Measurements from ENCODE around the gene MRTO4. TPM values are rescaled to one million over a fixed set of nuclear protein-coding genes. Genes with fewer than 3 reads are reported as not detected.

The MRTO4 gene
- total and polyA plus RNA-seq, 2 of the 13 experiments (the other 11 are each of a cell fraction or from before 2014, with no cell fraction given) = 28.1 to 59.2 TPM

DNA sequence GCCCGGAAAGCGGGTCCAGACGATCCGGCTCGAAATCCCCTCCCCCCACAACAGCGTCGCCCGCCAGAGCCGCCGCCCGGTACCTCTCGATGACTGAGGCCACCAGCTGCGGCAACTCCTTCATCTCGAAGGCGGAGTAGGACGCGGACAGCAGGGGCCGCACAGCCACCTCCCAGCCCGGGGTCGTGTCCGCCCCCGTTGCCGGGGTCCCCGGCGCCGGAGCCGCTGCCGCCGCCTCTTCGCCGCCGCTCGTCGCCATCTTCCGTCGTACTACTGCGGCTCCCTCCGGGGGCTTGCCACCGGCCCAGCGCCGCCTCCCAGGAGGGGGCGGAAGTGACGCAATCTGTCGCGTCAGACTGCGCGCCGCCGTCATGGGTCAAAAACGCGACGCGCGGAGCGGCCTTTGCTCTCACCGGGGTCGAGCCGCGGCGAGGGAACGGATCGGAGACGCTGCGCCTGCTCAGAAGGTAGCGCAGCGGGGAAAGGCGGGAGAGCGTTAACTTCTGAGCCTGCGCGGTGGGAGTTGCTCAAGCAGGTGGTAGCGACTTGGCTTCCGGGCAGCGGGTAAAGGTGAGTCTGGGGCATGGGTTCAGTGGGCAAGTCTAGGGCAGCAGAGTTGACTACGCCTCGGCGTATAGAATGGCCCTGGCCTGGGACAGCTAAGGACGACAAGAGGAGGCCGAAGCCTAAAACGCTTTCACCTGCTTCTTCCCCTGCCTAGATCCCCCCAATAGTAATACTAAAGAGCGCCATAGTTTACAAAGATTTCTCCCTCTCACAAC is 41.4 kb upstream of the MRTO4 start, which contains the start of gene UBR4 (continued):
- TF ChIP-seq, protein P1, sequence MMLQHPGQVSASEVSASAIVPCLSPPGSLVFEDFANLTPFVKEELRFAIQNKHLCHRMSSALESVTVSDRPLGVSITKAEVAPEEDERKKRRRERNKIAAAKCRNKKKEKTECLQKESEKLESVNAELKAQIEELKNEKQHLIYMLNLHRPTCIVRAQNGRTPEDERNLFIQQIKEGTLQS (CRISPR knock-in tag; IDR thresholded peaks at IDR 0.05) = peak; percentile 83; the same call in 1 of the 2 replicates
- TF ChIP-seq, protein P2, sequence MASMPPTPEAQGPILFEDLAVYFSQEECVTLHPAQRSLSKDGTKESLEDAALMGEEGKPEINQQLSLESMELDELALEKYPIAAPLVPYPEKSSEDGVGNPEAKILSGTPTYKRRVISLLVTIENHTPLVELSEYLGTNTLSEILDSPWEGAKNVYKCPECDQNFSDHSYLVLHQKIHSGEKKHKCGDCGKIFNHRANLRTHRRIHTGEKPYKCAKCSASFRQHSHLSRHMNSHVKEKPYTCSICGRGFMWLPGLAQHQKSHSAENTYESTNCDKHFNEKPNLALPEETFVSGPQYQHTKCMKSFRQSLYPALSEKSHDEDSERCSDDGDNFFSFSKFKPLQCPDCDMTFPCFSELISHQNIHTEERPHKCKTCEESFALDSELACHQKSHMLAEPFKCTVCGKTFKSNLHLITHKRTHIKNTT (CRISPR knock-in tag; IDR thresholded peaks at IDR 0.05) = 0 out of 2 replicates have a peak, but pooled peaks have one; percentile 42
- peak; percentile 61 to 64; a peak in 2 of 4 replicates for TF ChIP-seq NR2F1 (CRISPR knock-in tag; IDR thresholded peaks at IDR 0.05)
- peak; percentile 100 for TF ChIP-seq HOXA3 (CRISPR knock-in tag; IDR thresholded peaks at IDR 0.05)
- peak; percentile 83; the same call in 1 of the 2 replicates for TF ChIP-seq ZNF451 (CRISPR knock-in tag; IDR thresholded peaks at IDR 0.05)
- TF ChIP-seq FOSL1 (CRISPR knock-in tag; IDR thresholded peaks at IDR 0.05; ENCODE audit: borderline replicate concordance) = no peak
- peak; percentile 85; the same call in 1 of the 2 replicates for TF ChIP-seq ZNF773 (CRISPR knock-in tag; IDR thresholded peaks at IDR 0.05; ENCODE audit: borderline replicate concordance)
- peak; percentile 92; the same call in 1 of the 2 replicates for TF ChIP-seq ZNF274 (CRISPR knock-in tag; IDR thresholded peaks at IDR 0.05)
- TF ChIP-seq NBN (conservative IDR thresholded peaks at IDR 0.05) = no peak
- TF ChIP-seq KDM1A (CRISPR knock-in tag; IDR thresholded peaks at IDR 0.05) = no peak
- TF ChIP-seq, protein P3, sequence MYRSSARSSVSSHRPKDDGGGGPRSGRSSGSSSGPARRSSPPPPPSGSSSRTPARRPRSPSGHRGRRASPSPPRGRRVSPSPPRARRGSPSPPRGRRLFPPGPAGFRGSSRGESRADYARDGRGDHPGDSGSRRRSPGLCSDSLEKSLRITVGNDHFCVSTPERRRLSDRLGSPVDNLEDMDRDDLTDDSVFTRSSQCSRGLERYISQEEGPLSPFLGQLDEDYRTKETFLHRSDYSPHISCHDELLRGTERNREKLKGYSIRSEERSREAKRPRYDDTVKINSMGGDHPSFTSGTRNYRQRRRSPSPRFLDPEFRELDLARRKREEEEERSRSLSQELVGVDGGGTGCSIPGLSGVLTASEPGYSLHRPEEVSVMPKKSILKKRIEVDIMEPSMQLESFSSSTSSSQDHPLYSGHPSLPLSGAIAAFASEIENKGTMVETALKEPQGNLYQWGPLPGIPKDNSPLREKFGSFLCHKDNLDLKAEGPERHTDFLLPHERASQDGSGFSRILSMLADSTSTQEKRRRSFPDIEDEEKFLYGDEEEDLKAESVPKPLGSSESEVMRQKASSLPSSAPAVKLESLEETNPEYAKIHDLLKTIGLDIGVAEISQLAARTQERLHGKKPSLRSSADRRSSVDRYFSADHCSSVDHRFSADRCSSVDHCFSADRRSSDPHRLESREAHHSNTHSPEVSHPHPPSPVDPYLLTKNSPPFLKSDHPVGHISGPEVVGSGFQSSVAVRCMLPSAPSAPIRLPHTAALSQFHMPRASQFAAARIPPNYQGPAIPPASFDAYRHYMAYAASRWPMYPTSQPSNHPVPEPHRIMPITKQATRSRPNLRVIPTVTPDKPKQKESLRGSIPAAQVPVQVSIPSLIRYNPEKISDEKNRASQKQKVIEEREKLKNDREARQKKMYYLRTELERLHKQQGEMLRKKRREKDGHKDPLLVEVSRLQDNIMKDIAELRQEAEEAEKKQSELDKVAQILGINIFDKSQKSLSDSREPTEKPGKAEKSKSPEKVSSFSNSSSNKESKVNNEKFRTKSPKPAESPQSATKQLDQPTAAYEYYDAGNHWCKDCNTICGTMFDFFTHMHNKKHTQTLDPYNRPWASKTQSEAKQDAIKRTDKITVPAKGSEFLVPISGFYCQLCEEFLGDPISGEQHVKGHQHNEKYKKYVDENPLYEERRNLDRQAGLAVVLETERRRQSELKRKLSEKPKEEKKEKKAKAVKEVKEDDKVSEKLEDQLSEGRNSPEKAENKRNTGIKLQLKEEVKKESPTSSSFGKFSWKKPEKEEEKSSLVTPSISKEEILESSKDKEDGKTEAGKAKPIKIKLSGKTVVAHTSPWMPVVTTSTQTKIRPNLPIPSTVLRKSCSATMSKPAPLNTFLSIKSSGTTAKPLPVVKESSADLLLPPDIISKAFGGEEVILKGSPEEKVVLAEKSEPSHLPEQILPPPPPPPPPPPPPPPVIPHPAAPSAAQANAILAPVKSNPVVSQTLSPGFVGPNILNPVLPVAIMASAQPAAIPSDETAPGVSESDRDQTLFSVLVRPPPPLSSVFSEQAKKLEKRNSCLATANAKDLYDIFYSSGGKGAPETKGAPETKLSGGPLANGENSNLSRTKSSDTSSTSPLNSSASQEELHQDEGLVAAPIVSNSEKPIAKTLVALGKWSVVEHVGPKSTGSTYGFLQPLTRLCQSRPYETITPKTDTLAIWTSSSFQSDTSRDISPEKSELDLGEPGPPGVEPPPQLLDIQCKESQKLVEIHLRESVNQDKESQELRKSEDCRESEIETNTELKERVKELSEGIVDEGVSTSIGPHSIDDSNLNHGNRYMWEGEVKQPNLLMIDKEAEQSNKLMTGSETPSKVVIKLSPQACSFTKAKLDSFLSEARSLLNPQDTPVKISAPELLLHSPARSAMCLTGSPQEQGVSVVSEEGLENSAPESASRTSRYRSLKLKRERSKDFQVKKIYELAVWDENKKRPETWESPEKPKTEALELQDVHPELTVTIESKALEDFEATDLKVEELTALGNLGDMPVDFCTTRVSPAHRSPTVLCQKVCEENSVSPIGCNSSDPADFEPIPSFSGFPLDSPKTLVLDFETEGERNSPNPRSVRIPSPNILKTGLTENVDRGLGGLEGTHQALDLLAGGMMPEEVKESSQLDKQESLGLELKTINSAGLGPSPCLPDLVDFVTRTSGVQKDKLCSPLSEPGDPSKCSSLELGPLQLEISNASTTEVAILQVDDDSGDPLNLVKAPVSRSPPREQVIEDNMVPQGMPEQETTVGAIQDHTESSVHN (CRISPR knock-in tag; IDR thresholded peaks at IDR 0.05) = no peak
- TF ChIP-seq, protein P4, sequence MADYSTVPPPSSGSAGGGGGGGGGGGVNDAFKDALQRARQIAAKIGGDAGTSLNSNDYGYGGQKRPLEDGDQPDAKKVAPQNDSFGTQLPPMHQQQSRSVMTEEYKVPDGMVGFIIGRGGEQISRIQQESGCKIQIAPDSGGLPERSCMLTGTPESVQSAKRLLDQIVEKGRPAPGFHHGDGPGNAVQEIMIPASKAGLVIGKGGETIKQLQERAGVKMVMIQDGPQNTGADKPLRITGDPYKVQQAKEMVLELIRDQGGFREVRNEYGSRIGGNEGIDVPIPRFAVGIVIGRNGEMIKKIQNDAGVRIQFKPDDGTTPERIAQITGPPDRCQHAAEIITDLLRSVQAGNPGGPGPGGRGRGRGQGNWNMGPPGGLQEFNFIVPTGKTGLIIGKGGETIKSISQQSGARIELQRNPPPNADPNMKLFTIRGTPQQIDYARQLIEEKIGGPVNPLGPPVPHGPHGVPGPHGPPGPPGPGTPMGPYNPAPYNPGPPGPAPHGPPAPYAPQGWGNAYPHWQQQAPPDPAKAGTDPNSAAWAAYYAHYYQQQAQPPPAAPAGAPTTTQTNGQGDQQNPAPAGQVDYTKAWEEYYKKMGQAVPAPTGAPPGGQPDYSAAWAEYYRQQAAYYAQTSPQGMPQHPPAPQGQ (CRISPR knock-in tag; IDR thresholded peaks at IDR 0.05; ENCODE audit: borderline replicate concordance) = no peak
- no peak for TF ChIP-seq JUNB (CRISPR knock-in tag; IDR thresholded peaks at IDR 0.05; ENCODE audit: borderline replicate concordance)
- TF ChIP-seq MED13 (CRISPR knock-in tag; IDR thresholded peaks at IDR 0.05) = peak; percentile 82
- TF ChIP-seq SMARCE1 (IDR thresholded peaks at IDR 0.05; ENCODE audit: borderline replicate concordance) = no peak
- 0 out of 2 replicates have a peak, but pooled peaks have one; percentile 67 for TF ChIP-seq MTF1 (CRISPR knock-in tag; IDR thresholded peaks at IDR 0.05)
- TF ChIP-seq, protein P5, sequence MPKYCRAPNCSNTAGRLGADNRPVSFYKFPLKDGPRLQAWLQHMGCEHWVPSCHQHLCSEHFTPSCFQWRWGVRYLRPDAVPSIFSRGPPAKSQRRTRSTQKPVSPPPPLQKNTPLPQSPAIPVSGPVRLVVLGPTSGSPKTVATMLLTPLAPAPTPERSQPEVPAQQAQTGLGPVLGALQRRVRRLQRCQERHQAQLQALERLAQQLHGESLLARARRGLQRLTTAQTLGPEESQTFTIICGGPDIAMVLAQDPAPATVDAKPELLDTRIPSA (CRISPR knock-in tag; IDR thresholded peaks at IDR 0.05; ENCODE audit: borderline replicate concordance) = peak; percentile 33; the same call in 1 of the 2 replicates
